ENCODE measurements around the gene COX10.
"Not testable (repeated sequence)": the region's sequence is repeated elsewhere in the genome, so short reads cannot be mapped to it uniquely, and the experiment has no call there.

GRCh38 chr17:14235047-14235446, 165.7 kb downstream of the COX10 start:
- TF ChIP-seq, protein P1, sequence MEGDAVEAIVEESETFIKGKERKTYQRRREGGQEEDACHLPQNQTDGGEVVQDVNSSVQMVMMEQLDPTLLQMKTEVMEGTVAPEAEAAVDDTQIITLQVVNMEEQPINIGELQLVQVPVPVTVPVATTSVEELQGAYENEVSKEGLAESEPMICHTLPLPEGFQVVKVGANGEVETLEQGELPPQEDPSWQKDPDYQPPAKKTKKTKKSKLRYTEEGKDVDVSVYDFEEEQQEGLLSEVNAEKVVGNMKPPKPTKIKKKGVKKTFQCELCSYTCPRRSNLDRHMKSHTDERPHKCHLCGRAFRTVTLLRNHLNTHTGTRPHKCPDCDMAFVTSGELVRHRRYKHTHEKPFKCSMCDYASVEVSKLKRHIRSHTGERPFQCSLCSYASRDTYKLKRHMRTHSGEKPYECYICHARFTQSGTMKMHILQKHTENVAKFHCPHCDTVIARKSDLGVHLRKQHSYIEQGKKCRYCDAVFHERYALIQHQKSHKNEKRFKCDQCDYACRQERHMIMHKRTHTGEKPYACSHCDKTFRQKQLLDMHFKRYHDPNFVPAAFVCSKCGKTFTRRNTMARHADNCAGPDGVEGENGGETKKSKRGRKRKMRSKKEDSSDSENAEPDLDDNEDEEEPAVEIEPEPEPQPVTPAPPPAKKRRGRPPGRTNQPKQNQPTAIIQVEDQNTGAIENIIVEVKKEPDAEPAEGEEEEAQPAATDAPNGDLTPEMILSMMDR (IDR thresholded peaks at IDR 0.05) = not testable (repeated sequence)
- TF ChIP-seq TCF7L2 (IDR thresholded peaks at IDR 0.05; ENCODE audit: low read depth, low read length) = not testable (repeated sequence)
